Glutamatergic neuron (in vitro differentiated cells): ENCODE data around the gene ENDOU. TPM values are rescaled to one million over a fixed set of nuclear protein-coding genes. Genes with fewer than 3 reads are reported as not detected.

ENCODE experiments used
- DNase-seq: peaks from one replicate; pipeline ENCODE4 v3.0.0; 2022
- H3K27ac Mint-ChIP-seq: one replicate; pipeline ENCODE4 v1.8.0; 2020; ENCODE audit warnings: mild to moderate bottlenecking, mixed read lengths, inconsistent platforms; ENCODE audit not compliant: unreplicated experiment
- H3K27me3 Mint-ChIP-seq: one replicate; pipeline ENCODE4 v1.8.0; 2020; ENCODE audit warnings: mild to moderate bottlenecking, moderate library complexity, mixed read lengths, inconsistent platforms; ENCODE audit not compliant: unreplicated experiment
- H3K36me3 Mint-ChIP-seq: one replicate; pipeline ENCODE4 v1.8.0; 2020; ENCODE audit warnings: mild to moderate bottlenecking, mixed read lengths, inconsistent platforms; ENCODE audit not compliant: unreplicated experiment
- H3K4me1 Mint-ChIP-seq: one replicate; pipeline ENCODE4 v1.8.0; 2020; ENCODE audit warnings: mild to moderate bottlenecking, low read depth, mixed read lengths, inconsistent platforms; ENCODE audit not compliant: unreplicated experiment
- H3K4me3 Mint-ChIP-seq: one replicate; pipeline ENCODE4 v1.8.0; 2020; ENCODE audit warnings: mild to moderate bottlenecking, mixed read lengths, inconsistent platforms; ENCODE audit not compliant: unreplicated experiment
- H3K9me3 Mint-ChIP-seq: one replicate; pipeline ENCODE4 v1.8.0; 2020; ENCODE audit warnings: mild to moderate bottlenecking, moderate library complexity, mixed read lengths, inconsistent platforms; ENCODE audit not compliant: unreplicated experiment
- CTCF ChIP-seq: fragments of 200-600 bp; sonication (generic); IDR thresholded peaks from one replicate; pipeline ENCODE4 v1.5.0; 2021; ENCODE audit not compliant: partially characterized antibody, unreplicated experiment
- total RNA-seq: library from RNA; stranded (reverse); fragmentation: NEBNext Ultra II Directional; extraction: Animal tissue kit (Norgen Biotek cat#: 25700); gene quantifications from one replicate; pipeline ENCODE4 v1.2.1, GENCODE V29; 2021; ENCODE audit not compliant: unreplicated experiment

ENDOU gene
- total RNA-seq, 1 donor from 2014 or later: not detected

GRCh38 chr12:47735649-47736048 is 10.4 kb upstream of the ENDOU start:
- Mint-ChIP-seq H3K9me3 (peaks cover 19% of the 10 kb centered on the region), H3K4me3 (no peak overlapping the region), H3K4me1 (peaks cover 20% of the 10 kb centered on the region), H3K27ac (peak overlapping the region; percentile 97), H3K36me3 (no peaks in the 10 kb centered on the region), H3K27me3 (peaks cover 11% of the 10 kb centered on the region)
- TF ChIP-seq CTCF: no peak
- DNase-seq: no peak

GRCh38 chr12:47734725-47735480 is 9.6 kb upstream of the ENDOU start:
- TF ChIP-seq CTCF: no peak
- peak overlapping the region; percentile 42 for H3K4me3 Mint-ChIP-seq

GRCh38 chr12:47733142-47733541 is 7.9 kb upstream of the ENDOU start:
- peaks cover 11% of the 10 kb centered on the region for H3K27me3 Mint-ChIP-seq
- no peak for DNase-seq
- H3K36me3 Mint-ChIP-seq: no peaks in the 10 kb centered on the region
- H3K4me1 Mint-ChIP-seq: peaks cover 38% of the 10 kb centered on the region
- peaks cover 14% of the 10 kb centered on the region for H3K9me3 Mint-ChIP-seq
- no peak for TF ChIP-seq CTCF
- no peak overlapping the region for H3K4me3 Mint-ChIP-seq
- H3K27ac Mint-ChIP-seq: peak overlapping the region; percentile 53

More at GRCh38 chr12:47734725-47735480, 9.6 kb upstream of the ENDOU start:
- H3K9me3 Mint-ChIP-seq: peaks cover 19% of the 10 kb centered on the region
- DNase-seq: peak; percentile 80
- H3K27me3 Mint-ChIP-seq: peaks cover 11% of the 10 kb centered on the region
- peak overlapping the region; percentile 97 for H3K27ac Mint-ChIP-seq
- peaks cover 24% of the 10 kb centered on the region for H3K4me1 Mint-ChIP-seq
- no peaks in the 10 kb centered on the region for H3K36me3 Mint-ChIP-seq

GRCh38 chr12:47732504-47732903 is 7.2 kb upstream of the ENDOU start:
- H3K4me1 Mint-ChIP-seq: peaks cover 38% of the 10 kb centered on the region
- peaks cover 16% of the 10 kb centered on the region for H3K9me3 Mint-ChIP-seq
- no peak for DNase-seq
- no peaks in the 10 kb centered on the region for H3K36me3 Mint-ChIP-seq
- no peak for TF ChIP-seq CTCF
- H3K27me3 Mint-ChIP-seq: peaks cover 11% of the 10 kb centered on the region
- no peak overlapping the region for H3K27ac Mint-ChIP-seq
- H3K4me3 Mint-ChIP-seq: no peak overlapping the region

- Mint-ChIP-seq H3K27ac (no peak overlapping the region), H3K4me1 (peaks cover 32% of the 10 kb centered on the region), H3K9me3 (peaks cover 12% of the 10 kb centered on the region)
Observed at GRCh38 chr12:47731723-47732122, 6.4 kb upstream of the ENDOU start.

More at GRCh38 chr12:47731723-47732122, 6.4 kb upstream of the ENDOU start:
- DNase-seq: no peak
- Mint-ChIP-seq H3K27me3 (peaks cover 9% of the 10 kb centered on the region), H3K4me3 (no peak overlapping the region), H3K36me3 (no peaks in the 10 kb centered on the region)
- no peak for TF ChIP-seq CTCF
